GM19324 (cell line): ENCODE measurements around the gene OR2T4.

Experiments
- ATAC-seq: cut with Tn5 transposase; IDR thresholded peaks from one replicate; pipeline ENCODE4 v1.9.1; 2021; ENCODE audit warnings: mild to moderate bottlenecking, moderate library complexity; ENCODE audit not compliant: unreplicated experiment, low FRiP score

Gene OR2T4, protein sequence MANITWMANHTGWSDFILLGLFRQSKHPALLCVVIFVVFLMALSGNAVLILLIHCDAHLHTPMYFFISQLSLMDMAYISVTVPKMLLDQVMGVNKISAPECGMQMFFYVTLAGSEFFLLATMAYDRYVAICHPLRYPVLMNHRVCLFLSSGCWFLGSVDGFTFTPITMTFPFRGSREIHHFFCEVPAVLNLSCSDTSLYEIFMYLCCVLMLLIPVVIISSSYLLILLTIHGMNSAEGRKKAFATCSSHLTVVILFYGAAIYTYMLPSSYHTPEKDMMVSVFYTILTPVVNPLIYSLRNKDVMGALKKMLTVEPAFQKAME

DNA sequence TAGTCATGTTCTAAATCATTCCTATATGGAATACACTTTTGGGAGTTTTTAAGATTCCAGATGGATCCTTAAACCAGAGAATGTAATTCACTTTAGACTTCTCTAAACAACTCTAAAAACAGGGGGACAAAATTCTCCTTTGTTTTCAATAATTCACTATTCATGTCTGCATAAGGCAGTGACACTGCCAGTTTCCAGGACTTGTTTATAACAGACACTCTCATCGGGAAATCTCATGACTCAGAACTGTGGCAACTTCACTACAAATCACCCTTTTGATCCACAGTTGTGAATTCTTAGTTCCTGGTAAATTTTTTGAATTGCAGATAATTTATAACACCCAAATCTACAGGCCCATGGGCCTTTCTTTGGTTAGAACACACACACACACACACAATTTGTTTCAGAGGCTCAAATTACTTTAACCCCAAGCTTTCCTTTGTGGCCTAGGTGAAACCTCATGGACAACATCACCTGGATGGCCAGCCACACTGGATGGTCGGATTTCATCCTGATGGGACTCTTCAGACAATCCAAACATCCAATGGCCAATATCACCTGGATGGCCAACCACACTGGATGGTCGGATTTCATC lies at the start of gene OR2T4:
Gene OR2T4, plus strand, starts transcription at position 545 of the 595 bp plus-strand sequence. Its CDS starts 0 bp downstream, at position 545.
- no peak for ATAC-seq

DNA sequence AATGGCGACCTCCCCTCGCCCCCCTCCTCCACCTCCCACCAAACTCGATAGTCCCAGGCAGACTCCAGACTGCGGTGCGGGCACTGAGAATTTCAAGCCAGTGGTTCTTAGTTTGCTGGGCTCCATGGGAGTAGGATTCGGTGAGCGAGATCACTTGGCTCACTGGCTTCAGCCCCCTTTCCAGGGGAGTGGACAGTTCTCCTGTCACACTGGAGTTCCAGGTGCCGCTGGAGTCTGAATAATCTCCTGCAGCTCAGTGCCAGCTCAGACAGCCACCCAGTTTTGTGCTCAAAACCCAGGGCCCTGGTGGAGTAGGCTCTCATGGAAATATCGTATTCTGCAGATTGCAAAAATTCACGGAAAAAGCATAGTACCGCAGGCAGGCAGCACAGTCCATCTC lies 44.7 kb upstream of the OR2T4 start:
- no peak for ATAC-seq

DNA sequence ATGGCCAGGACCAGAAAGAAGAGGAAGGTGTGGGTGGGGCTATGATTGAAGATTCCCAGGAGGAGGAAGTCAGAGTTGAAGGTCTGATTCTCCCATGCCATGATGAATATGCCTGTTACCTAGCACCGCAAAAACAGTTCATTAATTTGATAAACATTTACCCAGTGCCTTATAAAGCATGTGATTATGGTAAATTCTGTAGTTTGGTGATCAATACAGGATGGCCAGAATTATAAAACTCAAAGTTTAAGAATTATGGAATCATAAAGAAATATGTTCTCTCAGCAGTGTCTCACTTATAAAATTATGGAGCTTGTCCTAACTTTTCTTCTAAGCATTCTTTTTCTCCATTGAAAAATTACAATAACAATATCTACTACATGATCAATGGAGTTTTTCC lies 37.0 kb upstream of the OR2T4 start, which contains the start of gene OR2M7:
Gene OR2M7, minus strand, starts transcription at position 101 of the 400 bp plus-strand sequence. Its CDS starts 0 bp downstream, at position 101.
- ATAC-seq, result no peak

DNA sequence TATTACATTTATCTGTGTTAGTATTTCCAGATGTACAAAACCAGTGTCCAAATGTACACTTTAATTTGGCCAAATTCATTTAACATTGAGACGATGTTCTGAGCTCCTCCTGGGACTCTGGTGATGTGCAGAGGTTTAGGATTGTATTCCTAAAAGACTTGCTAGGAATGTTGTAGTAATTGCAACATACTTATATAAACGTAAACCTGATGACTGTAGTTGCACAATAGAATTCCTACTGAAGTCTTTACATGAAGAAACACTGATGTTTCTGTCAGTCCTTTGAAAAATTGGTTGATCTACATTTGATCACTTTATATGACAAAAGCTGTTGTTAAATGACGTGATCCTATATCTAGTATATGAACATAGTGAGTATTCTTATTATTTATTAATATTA lies 18.0 kb upstream of the OR2T4 start:
- no peak for ATAC-seq

DNA sequence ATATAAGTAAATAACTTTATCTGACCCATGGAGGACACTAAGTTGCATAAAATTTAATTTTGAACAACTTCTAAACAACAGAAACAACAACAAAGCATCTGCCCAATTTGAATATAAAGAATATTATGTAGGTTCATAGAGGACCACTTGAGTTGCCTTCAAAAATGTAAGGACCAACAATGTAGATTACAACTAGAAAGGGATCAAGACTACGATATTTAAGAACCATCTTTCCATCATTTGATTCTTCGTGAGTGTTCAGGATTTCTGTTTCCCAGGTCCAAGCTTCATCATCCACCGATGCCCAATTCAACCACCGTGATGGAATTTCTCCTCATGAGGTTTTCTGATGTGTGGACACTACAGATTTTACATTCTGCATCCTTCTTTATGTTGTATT lies 13.0 kb upstream of the OR2T4 start, which contains the start of gene OR14C36:
Gene OR14C36, plus strand, starts transcription at position 301 of the 400 bp plus-strand sequence. Its CDS starts 0 bp downstream, at position 301.
- no peak for ATAC-seq

DNA sequence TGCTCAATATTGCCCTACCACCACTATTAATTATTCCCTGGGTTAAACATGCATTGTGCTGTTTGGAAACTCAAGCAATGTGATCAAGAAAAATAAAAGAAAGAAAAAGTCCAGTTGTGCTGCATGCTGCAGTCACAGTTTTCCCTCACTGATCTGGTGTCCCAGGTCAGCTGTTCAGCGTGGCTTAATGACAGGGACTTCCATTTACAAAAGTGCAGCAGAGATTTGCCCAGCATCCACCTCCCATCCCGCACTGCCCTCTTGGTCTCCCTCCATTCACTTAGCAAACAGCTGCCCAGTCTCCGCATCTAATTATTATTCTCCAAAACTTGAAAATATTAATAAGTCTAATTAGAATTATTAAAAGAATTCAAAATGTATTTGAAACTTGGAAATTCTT lies 2.0 kb upstream of the OR2T4 start:
- ATAC-seq, result no peak

DNA sequence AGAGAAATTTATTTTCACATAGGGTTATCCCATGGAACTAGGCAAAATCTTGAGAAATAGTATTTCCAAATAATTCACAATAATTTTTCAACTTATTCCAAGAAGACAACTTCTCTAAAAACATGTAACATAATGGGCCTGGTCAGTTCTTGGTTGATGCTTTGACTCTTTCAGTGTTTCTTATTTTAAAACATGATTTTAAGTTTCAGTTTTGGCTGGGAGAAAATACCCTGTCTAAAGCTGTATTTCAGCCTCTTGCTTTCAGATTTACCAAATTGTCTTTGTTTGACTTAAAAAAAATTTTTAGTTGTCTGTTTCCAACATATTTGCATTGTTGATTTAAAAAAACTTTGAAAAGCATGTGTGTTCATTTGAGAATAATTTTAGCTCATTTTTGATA lies 5.1 kb downstream of the OR2T4 start:
- peak; percentile 50 for ATAC-seq

DNA sequence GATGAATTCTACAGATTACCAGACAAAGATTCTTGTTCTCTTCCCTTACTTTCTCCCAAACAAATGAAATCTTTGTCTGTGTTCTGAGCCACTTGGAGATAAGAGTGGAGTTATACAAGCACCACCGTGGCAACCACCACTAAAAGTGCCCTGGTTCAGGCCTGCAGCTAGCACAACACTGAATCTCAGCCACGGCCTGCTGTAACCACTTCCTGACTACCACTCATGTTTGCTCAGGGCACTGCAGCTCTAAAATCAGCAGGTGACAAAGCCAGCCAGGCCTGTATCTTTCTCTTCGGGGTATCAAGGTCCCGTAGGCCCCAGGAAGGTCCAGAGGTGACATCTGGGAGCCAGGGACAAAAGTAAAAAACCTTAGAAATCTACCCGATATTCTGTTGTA lies 10.9 kb downstream of the OR2T4 start:
- ATAC-seq, result no peak

DNA sequence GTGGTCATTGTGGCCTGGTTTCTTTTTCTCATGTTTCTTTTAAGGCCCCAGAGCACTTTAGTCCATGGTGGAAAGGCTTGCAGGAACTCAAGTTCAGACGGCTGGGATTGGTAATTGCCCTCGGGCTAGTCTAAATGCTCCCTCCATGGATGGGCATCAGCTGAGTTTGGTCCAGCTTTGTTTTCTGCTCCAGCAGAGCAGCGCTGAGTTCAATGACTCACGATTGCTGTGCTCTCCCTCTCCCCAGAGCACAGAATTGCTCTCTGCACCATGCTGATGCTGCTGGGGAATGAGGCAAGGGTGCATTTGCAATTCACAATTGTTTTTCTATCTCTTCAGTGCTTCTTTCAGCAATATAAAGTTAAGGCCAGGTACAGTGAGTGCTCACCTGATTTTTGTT lies 12.3 kb downstream of the OR2T4 start:
- ATAC-seq, result no peak

DNA sequence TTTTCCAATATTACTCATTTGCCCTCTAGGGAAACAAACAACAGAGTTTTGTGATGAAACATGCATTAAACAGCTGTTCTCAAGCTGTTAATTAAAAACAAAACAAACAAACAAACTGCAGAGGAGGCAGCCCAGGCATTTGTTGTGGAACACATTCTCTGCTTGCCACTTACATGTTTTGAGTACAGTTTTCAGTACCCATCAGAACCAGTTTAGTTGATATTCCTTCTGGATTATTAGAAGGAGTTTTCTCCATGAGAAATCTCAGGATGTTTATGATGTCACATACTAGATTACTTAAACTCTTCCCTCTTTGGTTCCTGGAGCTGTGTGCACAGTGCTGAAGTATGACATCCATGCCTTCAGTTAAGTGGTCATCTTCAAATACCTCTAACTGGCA lies 14.0 kb downstream of the OR2T4 start, which contains the start of gene OR2T6:
Gene OR2T6, plus strand, starts transcription at position 301 of the 400 bp plus-strand sequence. CDS start 11,863 bp downstream, outside the sequence.
- no peak for ATAC-seq

DNA sequence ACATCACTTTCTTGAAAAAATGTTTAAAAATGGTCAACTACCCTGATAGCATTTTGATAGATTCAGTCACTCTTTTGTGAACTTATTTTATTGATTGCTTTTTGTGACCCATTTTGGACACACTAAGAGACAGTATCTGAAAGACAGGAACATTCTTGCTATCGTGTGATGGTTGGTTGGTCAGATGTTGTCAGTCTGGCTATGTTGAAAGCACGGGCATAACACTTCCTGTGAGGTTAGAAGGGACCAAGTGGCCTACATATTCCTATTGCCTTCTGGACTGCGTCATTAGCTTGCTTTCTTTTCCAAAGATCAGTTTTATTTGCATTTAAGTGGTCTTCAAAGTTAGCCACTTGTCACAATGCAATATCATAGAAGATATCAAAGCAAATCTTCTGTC lies 15.5 kb downstream of the OR2T4 start:
- no peak for ATAC-seq

DNA sequence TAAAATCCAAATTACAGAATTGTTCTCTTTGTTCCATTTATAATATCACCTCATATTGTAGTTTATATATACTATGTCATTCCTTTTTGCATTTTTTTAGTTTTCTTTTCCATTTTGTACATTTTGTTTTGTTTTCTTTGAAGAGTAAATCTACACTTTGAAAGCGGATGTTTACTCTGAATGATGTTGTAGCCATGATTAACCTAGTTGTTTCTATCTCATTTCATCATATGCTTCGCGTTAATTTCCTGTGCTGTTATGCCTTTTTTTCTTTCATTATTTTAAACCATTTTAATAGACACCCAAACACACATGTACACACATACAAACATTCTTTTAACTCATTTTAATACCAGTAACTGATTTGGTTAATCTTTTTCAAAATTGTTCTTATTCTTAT lies 19.4 kb downstream of the OR2T4 start:
- no peak for ATAC-seq

DNA sequence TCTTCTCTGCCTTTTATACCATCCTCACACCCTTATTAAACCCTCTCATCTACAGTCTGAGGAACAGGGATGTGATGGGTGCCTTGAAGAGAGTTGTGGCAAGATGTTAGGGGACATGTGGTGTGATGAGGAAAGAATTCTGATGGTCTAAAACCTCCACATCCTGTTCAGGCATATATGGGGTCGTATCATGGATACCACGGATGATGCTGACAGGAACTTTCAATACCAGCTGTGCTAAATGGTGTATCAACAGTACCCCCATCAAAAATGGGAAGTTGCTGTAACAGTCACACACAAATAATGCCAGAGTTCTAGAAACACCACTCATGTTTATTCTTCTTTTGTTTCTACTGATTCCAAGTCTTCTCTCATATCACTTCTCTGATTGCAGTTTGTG lies 27.0 kb downstream of the OR2T4 start:
- no peak for ATAC-seq

DNA sequence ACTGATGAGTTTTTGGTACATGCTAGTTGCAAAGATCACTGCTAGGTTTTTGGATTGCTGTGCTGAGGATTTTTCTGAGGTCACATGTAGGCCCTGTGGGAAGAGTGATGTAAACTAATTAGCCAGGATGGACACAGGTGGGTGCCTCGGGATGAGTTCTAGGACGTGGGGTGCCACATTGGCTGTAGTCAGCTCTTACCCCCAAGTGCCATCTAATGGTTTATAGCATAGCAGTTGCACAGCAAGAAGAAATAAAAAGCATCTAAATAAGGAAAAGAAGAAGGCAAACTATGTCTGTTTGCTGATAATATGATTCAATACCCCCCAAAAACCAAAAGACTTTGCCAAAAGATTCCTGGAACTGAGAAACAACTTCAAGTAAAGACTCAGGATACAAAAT lies 31.6 kb downstream of the OR2T4 start:
- no peak for ATAC-seq

DNA sequence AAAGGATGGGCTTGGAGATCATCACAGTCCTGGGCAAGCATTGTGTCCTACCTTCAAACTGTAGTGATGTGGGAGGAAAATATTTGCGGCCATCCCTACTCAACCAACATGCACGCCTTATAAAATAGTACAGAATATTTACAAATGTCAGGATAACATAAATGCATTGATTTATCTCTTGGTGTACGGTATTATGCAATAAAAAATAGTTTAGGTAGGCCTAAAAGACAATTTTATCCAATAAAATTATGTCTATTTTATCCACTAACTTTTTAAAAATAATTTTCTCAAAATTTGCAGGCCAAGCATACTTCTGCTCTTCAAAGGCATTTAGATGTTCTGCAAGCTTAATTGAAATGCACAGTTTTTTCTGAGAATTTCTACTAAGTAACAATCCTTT lies 41.3 kb downstream of the OR2T4 start, which contains the start of gene OR2T1:
Gene OR2T1, plus strand, starts transcription at position 301 of the 400 bp plus-strand sequence. CDS start 3,100 bp downstream, outside the sequence.
- ATAC-seq, result no peak

DNA sequence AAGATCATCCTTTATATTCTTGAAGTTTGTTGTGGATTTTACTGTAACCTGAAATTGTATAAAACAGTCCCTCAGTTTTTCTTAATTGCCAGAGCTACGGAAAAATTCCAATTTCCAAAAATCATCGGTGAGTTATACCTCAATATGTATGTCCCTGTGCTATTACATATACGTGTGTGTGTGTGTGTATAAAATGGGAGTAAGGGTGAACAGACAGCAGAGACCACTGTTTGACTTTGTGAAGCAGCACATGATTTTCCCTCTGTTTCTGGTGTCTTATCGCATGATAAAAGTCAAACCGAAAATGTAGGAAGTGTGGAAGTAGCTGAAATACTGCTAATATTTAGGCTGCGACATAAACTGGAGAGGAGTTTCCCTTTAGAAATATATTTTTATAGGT lies 42.6 kb downstream of the OR2T4 start:
- ATAC-seq, result no peak

DNA sequence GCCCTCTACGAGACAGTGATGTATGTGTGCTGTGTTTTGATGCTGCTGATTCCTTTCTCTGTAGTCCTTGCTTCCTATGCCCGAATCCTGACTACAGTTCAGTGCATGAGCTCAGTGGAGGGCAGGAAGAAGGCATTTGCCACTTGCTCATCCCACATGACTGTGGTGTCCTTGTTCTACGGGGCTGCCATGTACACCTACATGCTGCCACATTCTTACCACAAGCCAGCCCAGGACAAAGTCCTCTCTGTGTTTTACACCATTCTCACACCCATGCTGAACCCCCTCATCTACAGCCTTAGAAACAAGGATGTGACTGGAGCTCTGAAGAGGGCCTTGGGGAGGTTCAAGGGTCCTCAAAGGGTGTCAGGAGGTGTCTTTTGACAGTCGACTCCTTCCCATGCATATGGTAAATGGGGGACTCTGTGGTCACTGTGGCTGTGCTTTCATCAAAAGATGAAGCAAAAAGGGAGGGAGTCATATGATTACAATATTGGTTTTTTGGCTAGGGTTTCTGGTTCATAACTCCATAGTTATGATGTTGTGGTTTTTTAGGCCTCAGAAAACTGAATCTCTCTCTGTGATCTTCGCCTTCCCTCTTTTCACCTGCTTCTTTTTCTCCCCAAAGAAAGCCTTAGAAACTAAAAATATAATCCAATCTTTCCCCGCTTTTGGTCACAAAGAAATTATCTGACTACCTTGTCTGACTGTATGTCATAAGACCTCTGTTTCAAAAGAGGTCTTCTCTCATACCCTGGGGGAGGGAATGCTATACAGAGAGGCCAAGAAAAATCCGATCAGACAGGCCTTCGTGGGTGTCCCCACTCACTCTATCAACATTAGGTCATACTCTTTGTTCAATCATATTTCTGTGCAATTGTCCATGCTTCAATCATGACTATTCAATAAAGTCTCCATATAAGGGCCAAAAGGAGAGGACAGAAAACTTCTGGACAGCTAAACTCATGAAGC lies 45.5 kb downstream of the OR2T4 start:
- no peak for ATAC-seq
